Embryonic facial prominence (tissue), 1 donor: ENCODE results near the gene YPEL1.
"Not testable (repeated sequence)": the region's sequence is repeated elsewhere in the genome, so short reads cannot be mapped to it uniquely, and the experiment has no call there.

Experiments
- DNase-seq: peaks from one replicate; pipeline ENCODE4 v3.0.0-alpha.2; 2016; ENCODE audit errors: extremely low spot score

The YPEL1 gene

DNA sequence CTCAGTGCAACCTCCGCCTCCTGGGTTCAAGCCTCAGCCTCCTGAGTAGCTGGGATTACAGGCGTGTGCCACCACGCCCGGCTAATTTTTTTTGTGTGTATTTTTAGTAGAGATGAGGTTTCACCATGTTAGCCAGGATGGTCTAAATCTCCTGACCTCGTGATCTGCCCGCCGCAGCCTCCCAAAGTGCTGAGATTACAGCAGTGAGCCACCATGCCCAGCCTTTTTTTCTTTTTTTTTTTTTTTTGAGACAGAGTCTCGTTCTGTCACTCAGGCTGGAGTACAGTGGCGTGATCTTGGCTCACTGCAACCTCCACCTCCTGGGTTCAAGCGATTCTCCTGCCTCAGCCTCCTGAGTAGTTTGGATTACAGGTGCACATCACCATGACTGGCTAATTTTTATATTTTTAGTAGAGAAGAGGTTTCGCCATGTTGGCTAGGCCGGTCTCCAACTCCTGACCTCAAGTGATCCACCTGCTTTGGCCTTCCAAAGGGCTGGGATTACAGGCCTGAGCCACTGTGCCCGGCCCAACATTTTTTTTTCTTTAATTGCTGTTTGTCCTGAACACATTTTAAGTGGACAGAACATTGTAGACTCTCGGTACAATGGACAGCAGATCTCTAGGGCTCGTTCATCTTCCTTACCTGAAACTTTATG, 14.3 kb downstream of the YPEL1 start:
- not testable (repeated sequence) for DNase-seq

GRCh38 chr22:21720191-21720859, 15.3 kb downstream of the YPEL1 start:
- DNase-seq = not testable (repeated sequence)

DNA sequence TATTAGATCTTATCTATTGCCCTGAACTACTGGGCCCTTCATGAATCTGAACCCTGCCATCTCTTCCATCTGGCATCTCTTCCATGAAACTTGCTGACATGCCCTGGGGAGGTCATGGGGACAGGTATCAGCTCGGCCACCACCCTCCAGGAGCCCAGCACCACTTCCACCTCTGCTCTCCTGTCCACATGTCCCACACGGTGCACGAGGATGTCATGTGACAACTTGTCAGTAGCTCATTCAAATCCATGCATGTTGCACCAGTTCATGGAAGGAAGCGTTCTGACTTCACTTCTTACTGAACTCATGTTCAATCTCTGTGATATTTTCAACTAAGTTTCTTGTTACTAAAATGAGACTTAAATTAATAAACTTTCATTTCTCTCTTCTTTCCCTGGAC, 16.6 kb downstream of the YPEL1 start:
- DNase-seq = no peak

DNA sequence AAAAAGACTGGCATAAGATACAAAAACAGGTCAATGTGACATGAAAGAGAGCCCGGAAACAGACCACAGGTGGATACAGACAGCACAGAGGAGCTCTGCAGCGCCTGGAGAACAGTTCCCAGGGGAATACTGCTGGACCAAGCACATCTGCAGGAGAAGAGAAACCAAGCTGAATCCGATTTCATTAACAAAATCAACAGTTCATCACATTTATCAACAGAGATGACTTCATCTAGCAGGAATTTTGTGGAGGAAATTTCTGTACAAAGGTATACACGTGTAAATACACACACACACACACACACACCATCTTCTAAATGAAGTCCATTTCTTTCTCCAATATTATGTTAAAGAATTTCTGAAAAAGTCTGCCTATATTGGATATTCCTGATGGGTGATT, 17.1 kb downstream of the YPEL1 start:
- no peak for DNase-seq

DNA sequence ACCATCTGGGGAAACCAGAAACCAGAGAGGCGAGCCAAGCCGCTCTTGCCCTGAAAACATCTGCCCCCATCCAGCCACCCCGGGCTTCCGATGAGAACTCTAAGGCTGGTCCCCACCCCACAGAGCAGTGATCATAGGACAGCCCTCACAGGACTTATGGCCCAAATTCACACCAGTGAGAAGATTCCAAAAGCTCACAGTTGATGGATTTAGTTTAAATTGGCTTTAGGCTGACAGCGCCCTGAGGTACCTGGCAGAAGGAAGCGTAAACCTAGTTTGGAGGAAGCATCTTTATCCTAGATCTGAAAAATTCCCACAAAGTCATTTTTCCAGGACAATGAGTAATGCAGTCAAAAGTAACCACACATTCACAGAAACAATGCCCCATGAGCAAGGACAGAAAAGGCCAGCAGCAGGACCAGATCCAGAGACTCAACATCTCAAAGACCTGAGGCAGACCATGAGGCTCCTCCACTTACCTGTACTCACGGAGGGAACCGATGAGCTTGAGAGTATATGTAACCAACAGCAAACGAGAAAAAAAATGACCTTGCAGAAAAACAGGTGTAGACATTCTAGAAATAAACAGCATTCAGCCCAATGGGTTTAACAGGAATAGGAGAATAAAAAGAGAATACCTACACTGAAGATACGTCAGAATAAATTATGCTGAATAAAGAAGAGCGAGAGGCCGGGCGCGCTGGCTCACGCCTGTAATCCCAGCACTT, 19.0 kb downstream of the YPEL1 start:
- DNase-seq = not testable (repeated sequence)

- no peak for DNase-seq
Measured at GRCh38 chr22:21714786-21715185, 20.8 kb downstream of the YPEL1 start.

DNA sequence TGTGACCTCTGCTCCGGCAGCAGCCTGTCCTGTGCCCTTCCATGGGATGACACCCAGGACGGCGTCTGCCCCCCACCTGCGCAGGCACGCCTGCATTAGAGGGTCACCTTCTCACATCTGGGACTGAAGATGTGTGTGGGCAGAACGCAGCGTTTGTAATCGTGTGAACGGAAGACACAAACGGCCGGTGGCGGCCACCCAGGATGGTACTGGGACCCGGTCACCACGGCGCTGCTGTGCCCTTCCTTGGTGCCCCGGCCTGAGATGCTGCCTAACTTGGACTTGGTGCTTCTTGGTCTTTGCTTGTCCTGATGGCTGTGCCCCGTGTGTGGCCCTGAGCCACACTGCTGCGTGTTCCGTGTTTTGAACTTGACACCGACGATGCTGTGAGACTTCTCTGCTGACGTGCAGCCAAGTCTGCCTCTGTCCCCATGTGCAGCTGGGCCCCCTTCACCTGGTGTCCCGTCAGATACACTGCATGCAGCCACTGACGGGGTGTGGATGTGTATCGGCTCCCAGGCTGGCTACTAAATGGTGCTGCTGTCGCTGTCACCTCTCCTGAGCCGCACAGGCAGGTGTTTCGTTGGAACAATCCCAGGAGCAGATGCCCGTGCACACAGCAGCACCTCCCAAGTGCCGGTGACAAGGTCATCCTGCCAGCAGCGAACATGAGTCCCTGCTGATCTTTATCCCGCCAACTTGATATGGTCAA, 21.4 kb downstream of the YPEL1 start:
- DNase-seq = no peak

- no peak for DNase-seq
Measured at GRCh38 chr22:21713428-21714058, 22.1 kb downstream of the YPEL1 start.

DNA sequence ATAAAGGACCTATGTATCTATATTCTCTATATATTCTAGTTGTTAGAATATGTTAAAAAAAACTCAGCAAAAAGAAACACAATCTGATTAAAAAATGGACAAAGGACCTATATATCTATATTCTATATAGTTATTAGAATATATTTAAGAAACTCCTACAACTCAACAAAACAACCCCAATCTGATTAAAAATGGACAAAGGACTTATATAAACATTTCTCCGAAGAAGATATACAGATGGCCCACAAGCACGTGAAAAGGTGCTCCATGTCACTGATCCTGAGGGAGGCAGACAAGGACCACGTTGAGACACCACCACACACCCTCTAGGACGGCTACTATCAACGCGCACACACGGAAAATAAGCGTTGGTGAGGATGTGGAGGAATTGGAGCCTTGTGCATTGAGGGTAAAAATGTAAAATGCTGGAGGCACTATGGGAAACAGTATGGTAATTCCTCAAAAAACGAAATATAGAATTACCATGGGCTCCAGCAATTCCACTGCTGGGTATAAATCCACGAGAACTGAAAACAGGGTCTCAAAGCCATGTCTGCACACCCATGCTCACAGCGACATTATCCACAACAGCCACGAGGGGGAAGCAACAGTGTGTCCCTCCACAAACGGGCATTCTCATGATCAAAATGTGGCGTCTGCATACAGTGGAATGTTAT, 22.7 kb downstream of the YPEL1 start:
- DNase-seq = peak; percentile 54

DNA sequence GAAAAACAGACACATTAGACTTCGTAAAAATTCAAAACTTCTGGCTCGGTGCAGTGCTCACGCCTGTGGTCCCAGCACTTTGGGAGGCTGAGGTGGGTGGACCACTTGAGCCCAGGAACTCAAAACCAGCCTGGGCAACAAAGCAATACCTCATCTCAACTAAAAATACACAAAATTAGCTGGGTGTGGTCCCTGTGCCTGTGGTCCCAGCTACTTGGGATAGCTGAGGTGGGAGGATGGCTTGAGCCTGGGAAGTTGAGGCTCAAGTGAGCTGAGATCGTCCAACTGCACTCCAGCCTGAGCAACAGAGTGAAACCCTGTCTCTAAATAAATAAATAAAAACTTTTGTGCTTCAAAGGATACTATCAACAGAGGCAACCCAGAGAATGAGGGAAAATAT, 23.7 kb downstream of the YPEL1 start:
- no peak for DNase-seq

- DNase-seq = no peak
Measured at GRCh38 chr22:21710156-21710555, 25.4 kb downstream of the YPEL1 start.

- DNase-seq = no peak
Measured at GRCh38 chr22:21709688-21710087, 25.9 kb downstream of the YPEL1 start.

GRCh38 chr22:21708960-21709359, 26.6 kb downstream of the YPEL1 start:
- no peak for DNase-seq

- no peak for DNase-seq
Measured at GRCh38 chr22:21707677-21708076, 27.9 kb downstream of the YPEL1 start.

DNA sequence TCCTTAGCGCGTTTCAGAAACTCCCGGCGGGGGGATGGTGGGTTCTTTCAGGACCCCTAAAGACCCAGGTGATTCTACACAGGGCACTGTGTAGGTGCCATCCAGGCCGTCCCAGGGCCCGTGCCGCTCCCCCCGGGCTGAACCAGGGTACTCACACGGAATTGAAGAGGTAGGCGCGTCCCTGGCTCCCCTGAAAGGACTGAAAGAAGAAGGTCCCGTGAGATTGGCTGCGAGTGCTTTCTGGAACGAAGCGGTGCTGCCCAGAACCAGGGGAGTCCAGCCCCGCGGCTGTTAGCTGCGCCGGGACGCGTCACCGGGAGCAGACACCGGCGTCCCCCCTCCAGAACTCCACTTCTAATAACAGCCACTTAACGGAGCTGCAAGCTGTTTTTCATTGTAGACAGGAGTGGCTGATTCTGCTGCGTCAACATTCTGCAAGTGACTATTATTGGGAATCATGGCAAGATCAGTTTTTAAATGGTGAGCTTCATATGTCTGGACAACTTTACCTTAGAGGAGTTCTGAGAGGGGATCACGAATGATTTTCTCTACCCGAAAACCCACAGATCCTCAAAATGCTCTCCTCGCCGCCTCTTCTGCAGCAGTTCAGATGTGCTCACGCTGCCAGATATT, 31.8 kb downstream of the YPEL1 start:
- DNase-seq = no peak

DNA sequence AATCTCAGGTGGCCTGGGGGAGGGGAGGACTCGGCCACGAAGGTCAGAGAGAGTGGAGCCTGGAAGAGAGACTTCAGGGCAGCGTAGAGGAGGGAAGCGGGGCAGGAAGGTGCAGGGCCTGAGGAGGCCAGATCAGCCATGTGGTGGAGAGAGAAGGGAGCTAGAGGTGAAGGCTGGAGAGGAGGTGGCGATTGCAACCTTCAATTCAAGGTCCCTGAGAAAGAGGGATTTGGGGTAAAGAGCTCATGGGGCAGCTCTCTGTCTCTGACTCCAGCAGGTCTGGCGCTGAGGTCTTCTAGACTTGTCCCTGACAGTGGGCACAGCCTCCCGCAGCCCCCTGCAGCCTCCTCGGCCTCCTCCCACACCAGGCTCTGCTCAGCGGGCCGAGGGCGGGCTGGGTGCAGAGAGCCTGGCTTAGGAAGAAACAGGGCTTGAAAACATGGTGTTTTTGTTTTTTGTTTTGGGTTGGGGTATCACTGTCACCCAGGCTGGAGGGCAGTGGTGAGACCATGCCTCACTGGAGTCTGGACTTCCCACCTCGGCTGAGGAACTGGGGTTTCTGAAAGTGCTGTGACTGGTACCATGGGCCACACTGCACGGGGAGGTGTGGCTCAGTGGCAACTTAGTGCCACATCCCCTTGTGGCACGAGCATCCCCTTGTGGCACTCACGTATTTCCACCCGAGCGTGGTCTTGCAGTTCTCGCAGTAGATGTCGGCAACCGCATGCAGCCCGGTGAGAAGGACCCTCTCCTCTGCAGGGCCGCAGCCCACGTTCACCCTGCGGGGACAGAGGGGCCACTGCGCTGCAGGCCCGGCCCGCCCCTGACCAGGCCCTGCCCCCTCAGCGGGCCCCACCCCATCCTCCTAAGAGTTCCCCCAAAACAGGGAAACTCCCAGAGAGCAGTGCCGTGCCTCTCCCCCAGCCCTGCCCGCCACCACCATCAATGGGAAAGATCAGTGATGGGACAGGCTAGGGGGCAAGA, 32.6 kb downstream of the YPEL1 start:
- no peak for DNase-seq

DNA sequence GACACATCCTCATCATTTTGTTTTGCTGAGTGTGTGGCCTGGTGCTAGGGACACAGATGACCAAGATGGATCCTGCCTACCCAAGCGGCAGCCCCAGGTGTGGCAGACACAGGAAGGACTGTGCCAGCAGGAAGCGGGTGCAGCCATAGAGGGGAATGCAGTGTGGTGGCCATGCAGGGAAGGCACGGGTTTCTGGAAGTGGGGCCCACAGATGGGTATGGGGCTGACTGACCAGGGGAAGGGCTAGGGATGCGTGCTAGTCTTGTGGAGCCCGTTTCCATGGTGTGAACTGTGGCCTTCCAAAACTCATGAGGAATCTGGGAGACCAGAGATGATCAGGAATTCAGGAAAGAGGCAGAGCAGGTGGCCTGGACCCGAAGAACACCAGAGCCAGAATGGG, 33.5 kb downstream of the YPEL1 start:
- no peak for DNase-seq

- DNase-seq = no peak
Measured at GRCh38 chr22:21701384-21701971, 34.1 kb downstream of the YPEL1 start.

DNA sequence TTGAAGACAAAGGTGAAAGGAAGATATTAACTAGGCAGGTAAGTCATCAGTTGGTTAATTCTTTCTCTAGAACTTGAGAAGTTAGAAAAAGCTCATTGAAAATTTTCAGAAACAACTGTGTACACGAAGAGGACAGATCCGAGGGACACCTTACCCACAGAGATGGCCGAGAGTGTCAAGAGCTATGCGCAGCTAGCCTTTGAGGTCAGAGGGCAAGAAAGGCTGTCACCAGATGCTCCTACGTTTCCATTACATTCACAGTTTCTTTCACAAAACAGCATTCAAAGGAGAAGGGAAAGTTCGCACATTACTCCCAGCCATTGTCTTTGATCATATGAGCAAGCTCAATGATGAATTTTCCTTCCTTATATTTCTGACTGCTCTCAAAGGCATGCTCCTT, 34.8 kb downstream of the YPEL1 start:
- no peak for DNase-seq
